IMR-90 (cell line): ENCODE data around the gene MARCHF7. TPM values are rescaled to one million over a fixed set of nuclear protein-coding genes. Genes with fewer than 3 reads are reported as not detected.

Source experiments
- ATAC-seq: fragments of 200-7000 bp; cut with Tn5 transposase; 2 replicates; pipeline ENCODE4 v1.9.1; 2020; ENCODE audit warnings: low read depth, mild to moderate bottlenecking, moderate library complexity
- BruUV-seq: library from RNA; stranded (reverse); fragments of 400-500 nt; replicated peaks from 2 replicates; lab custom pipeline; 2021; lab: Mats Ljungman, UMichigan
- CTCF ChIA-PET: fragments of 300-600 bp; formaldehyde crosslinking; extraction: SDS; loops from one replicate; lab custom pipeline; 2021; ENCODE audit warnings: antibody characterized with exemption; lab: Yijun Ruan, JAX
- POLR2A ChIA-PET: fragments of 300-600 bp; sonication (Branson Sonifier 250); formaldehyde crosslinking; loops from one replicate; lab custom pipeline; 2022; ENCODE audit warnings: antibody characterized with exemption; ENCODE audit not compliant: unreplicated experiment; lab: Charles Lee
- DNase-seq: peaks from one replicate; pipeline ENCODE4 v3.0.0; 2013
- H2AFZ ChIP-seq: replicated peaks from 2 replicates; pipeline ENCODE3; 2013; ENCODE audit warnings: low read length, mild to moderate bottlenecking; ENCODE audit not compliant: poor library complexity
- H2AK5ac ChIP-seq: 2 replicates; pipeline ENCODE4 v1.6.1; 2013; ENCODE audit warnings: low read depth, low read length, inconsistent platforms
- H2AK9ac ChIP-seq: replicated peaks from 2 replicates; pipeline ENCODE3; 2013; ENCODE audit warnings: mild to moderate bottlenecking, low read depth, low read length, moderate library complexity; ENCODE audit not compliant: poor library complexity
- H2BK120ac ChIP-seq: 2 replicates; pipeline ENCODE4 v1.6.1; 2013; ENCODE audit warnings: low read depth, low read length, inconsistent platforms
- H2BK15ac ChIP-seq: 3 replicates; pipeline ENCODE4 v1.6.1; 2013; ENCODE audit warnings: low read depth, low read length, inconsistent platforms
- H2BK20ac ChIP-seq: 2 replicates; pipeline ENCODE4 v1.6.1; 2013; ENCODE audit warnings: low read depth, mild to moderate bottlenecking, inconsistent platforms, low read length, moderate library complexity
- H2BK5ac ChIP-seq: 2 replicates; pipeline ENCODE4 v1.6.1; 2013; ENCODE audit warnings: mild to moderate bottlenecking, low read depth, low read length, inconsistent platforms; ENCODE audit not compliant: poor library complexity, severe bottlenecking
- H3K14ac ChIP-seq: replicated peaks from 2 replicates; pipeline ENCODE4 v1.6.1; 2013; ENCODE audit warnings: low read depth, low read length, inconsistent platforms
- H3K18ac ChIP-seq: 2 replicates; pipeline ENCODE4 v1.6.1; 2013; ENCODE audit warnings: low read depth, low read length, control low read depth
- H3K23ac ChIP-seq: 2 replicates; pipeline ENCODE4 v1.6.1; 2013; ENCODE audit warnings: low read depth, low read length, inconsistent platforms
- H3K27ac ChIP-seq: 2 replicates; pipeline ENCODE4 v1.5.1; 2013; ENCODE audit warnings: mild to moderate bottlenecking, control low read depth, low read length; ENCODE audit not compliant: insufficient read depth
- H3K27me3 ChIP-seq: 2 replicates; pipeline ENCODE4 v1.6.1; 2013; ENCODE audit warnings: low read length; ENCODE audit not compliant: control insufficient read depth, insufficient read depth
- H3K36me3 ChIP-seq: 2 replicates; pipeline ENCODE4 v1.6.1; 2013; ENCODE audit warnings: low read length, mixed read lengths; ENCODE audit not compliant: control insufficient read depth, insufficient read depth
- H3K4ac ChIP-seq: 2 replicates; pipeline ENCODE4 v1.6.1; 2013; ENCODE audit warnings: low read depth, low read length, inconsistent platforms
- H3K4me1 ChIP-seq: 2 replicates; pipeline ENCODE4 v1.6.1; 2013; ENCODE audit warnings: low read length, mixed read lengths; ENCODE audit not compliant: control insufficient read depth, insufficient read depth
- H3K4me2 ChIP-seq: 2 replicates; pipeline ENCODE4 v1.6.1; 2013; ENCODE audit warnings: low read depth, mild to moderate bottlenecking, control low read depth, low read length, moderate library complexity
- H3K4me3 ChIP-seq: 2 replicates; pipeline ENCODE4 v1.5.1; 2013; ENCODE audit warnings: low read depth, mild to moderate bottlenecking, control low read depth, low read length, moderate library complexity; ENCODE audit not compliant: insufficient read depth
- H3K56ac ChIP-seq: 2 replicates; pipeline ENCODE4 v1.6.1; 2013; ENCODE audit warnings: low read length, inconsistent platforms; ENCODE audit not compliant: insufficient read depth; ENCODE audit errors: extremely low read depth
- H3K79me1 ChIP-seq, 2 experiments: 2 replicates each; pipeline ENCODE4 v1.6.1; 2013; ENCODE audit warnings: low read length in 2 of 2, inconsistent platforms in 1 of 2, low read depth in 1 of 2
- H3K9ac ChIP-seq: 2 replicates; pipeline ENCODE4 v1.6.1; 2013; ENCODE audit warnings: low read depth, low read length, control low read depth
- H3K9me1 ChIP-seq: 2 replicates; pipeline ENCODE4 v1.6.1; 2013; ENCODE audit warnings: low read length, inconsistent platforms; ENCODE audit not compliant: insufficient read depth
- H3K9me3 ChIP-seq: 2 replicates; pipeline ENCODE4 v1.6.1; 2013; ENCODE audit warnings: low read length; ENCODE audit not compliant: control insufficient read depth, insufficient read depth
- H4K20me1 ChIP-seq: 2 replicates; pipeline ENCODE4 v1.6.1; 2013; ENCODE audit warnings: low read length, inconsistent platforms; ENCODE audit not compliant: insufficient read depth
- H4K5ac ChIP-seq: 2 replicates; pipeline ENCODE4 v1.6.1; 2013; ENCODE audit warnings: mild to moderate bottlenecking, low read depth, low read length, control low read depth
- H4K8ac ChIP-seq, 2 experiments: 2 replicates each; pipeline ENCODE4 v1.6.1; 2013; ENCODE audit warnings: low read depth in 2 of 2, low read length in 2 of 2, control low read depth in 1 of 2, inconsistent platforms in 1 of 2
- H4K91ac ChIP-seq: 2 replicates; pipeline ENCODE4 v1.6.1; 2013; ENCODE audit warnings: low read depth, low read length, inconsistent platforms; ENCODE audit not compliant: insufficient read depth
- BHLHE40 ChIP-seq: fragments of 150-350 bp; IDR thresholded peaks from 2 replicates; pipeline ENCODE4 v1.6.1; 2016; ENCODE audit warnings: mild to moderate bottlenecking, low read depth, low read length
- RAD21 ChIP-seq: IDR thresholded peaks from 2 replicates; pipeline ENCODE4 v1.6.1; 2012; ENCODE audit warnings: low read length, improper control_type of control experiment
- WGBS, 2 experiments: methylation state at CpG; one replicate each; pipeline versions ENCODE4 v1.1.5 to v1.1.7; 2013; ENCODE audit warnings: missing lambda C conversion rate in 2 of 2; ENCODE audit not compliant: insufficient read length in 1 of 2; ENCODE audit errors: extremely low coverage in 2 of 2; 5-methylcytosine and 5-hydroxymethylcytosine counted together
- dilution Hi-C: fragments of 300-500 bp; cut with HindIII; formaldehyde crosslinking; loops from one replicate; pipeline ENCODE4 v1.14.3; 2018; ENCODE audit warnings: low sequenced_read_pairs; ENCODE audit not compliant: unreplicated experiment
- in situ Hi-C: fragments of 300-500 bp; cut with MboI; formaldehyde crosslinking; loops from 3 replicates; pipeline ENCODE4 v1.14.3; 2019; ENCODE audit warnings: low sequenced_read_pairs, inconsistent platforms, mixed read lengths
- intact Hi-C: fragments of 100-400 bp; cut with micrococcal nuclease; formaldehyde crosslinking; loops from 2 replicates; pipeline ENCODE4 v1.10.0; 2022
- polyA plus RNA-seq, 3 experiments: library from polyadenylated mRNA; depleted of rRNA; stranded (reverse); fragments of >200 nt; gene quantifications; 2 replicates each; pipeline ENCODE4 v1.2.3, GENCODE V29; 2012; ENCODE audit warnings: low replicate concordance in 1 of 3
- total RNA-seq: library from RNA; depleted of rRNA; stranded (reverse); fragments of >200 nt; gene quantifications from 2 replicates; pipeline ENCODE4 v1.2.3, GENCODE V29; 2012

The MARCHF7 gene
- total and polyA plus RNA-seq, 2 of the 4 experiments (the other 2 are of a cell fraction): 59.1 to 193 TPM

GRCh38 chr2:159710601-159711180, 1.6 kb upstream of the MARCHF7 start:
- H3K56ac ChIP-seq: no peak overlapping the region

More at GRCh38 chr2:159710601-159711180, 1.6 kb upstream of the MARCHF7 start:
- peak overlapping the region in 1 of 2 experiments; percentile 53; a peak in 1 of 4 replicates for H4K8ac ChIP-seq
- H2AFZ ChIP-seq: peak overlapping the region; percentile 55
- H3K4me3 ChIP-seq: peak overlapping the region; percentile 11; the same call in 1 of the 2 replicates
- peak overlapping the region; percentile 75; the same call in 1 of the 2 replicates for H4K5ac ChIP-seq
- H4K20me1 ChIP-seq: peaks cover 28% of the 10 kb centered on the region
- no peak overlapping the region for H2AK9ac ChIP-seq
- in situ Hi-C loops (no loop called here), dilution Hi-C loops (no loop called here), intact Hi-C loops (loop anchor here (5.0 to 10.0 kb wide), 5 partner anchors 163 to 573 kb away; partner anchors contain the start of gene WDSUB1)
- no peak overlapping the region for H2BK120ac ChIP-seq
- ChIA-PET POLR2A (no interaction called here), CTCF (interaction anchor here (1.3 kb wide), 1 partner anchor 8 kb away, joined by 3 read pairs; no protein-coding TSS in a partner anchor)
- H3K9ac ChIP-seq: no peak overlapping the region
- H4K91ac ChIP-seq: no peak overlapping the region
- H3K36me3 ChIP-seq: peaks cover 7% of the 10 kb centered on the region
- no peak overlapping the region for H2BK20ac ChIP-seq
- H3K9me1 ChIP-seq: peaks cover 6% of the 10 kb centered on the region
- peak overlapping the region; percentile 66; the same call in 1 of the 2 replicates for H3K4ac ChIP-seq
- H3K23ac ChIP-seq: no peak overlapping the region
- 0 out of 2 replicates have a peak overlapping the region, but pooled peaks have one; percentile 32 for H3K14ac ChIP-seq
- H2BK5ac ChIP-seq: no peak overlapping the region
- H3K9me3 ChIP-seq: no peaks in the 10 kb centered on the region
- peaks cover 11% of the 10 kb centered on the region for H3K4me1 ChIP-seq
- H3K27ac ChIP-seq: no peak overlapping the region; the same call in 1 of the 2 replicates
- no TSS peak for BruUV-seq
- no peak for TF ChIP-seq RAD21
- TF ChIP-seq BHLHE40: no peak
- peaks cover 0 to 18% of the 10 kb centered on the region in 2 experiments; a peak in 3 of 4 replicates for H3K79me1 ChIP-seq
- H2BK15ac ChIP-seq: no peak overlapping the region
- no peak overlapping the region for H3K18ac ChIP-seq
- WGBS, 2 experiments: no CpG with 5 or more reads among the region's 5 CpGs
- DNase-seq (peak; percentile 73), ATAC-seq (no peak)
- H2AK5ac ChIP-seq: no peak overlapping the region
- peak overlapping the region; percentile 62; the same call in 1 of the 2 replicates for H3K4me2 ChIP-seq
- H3K27me3 ChIP-seq: no peaks in the 10 kb centered on the region
